GM12878 (cell line): Measurements from ENCODE around the gene LRIT3. TPM values are rescaled to one million over a fixed set of nuclear protein-coding genes. Genes with fewer than 3 reads are reported as not detected.

Experiments used
- ATAC-seq: fragments of 200-7000 bp; cut with Tn5 transposase; 3 replicates; pipeline ENCODE4 v1.9.1; 2020; ENCODE audit warnings: mild to moderate bottlenecking, moderate library complexity
- BruUV-seq: library from RNA; stranded (reverse); fragments of 400-500 nt; replicated peaks from 2 replicates; lab custom pipeline; 2021; lab: Mats Ljungman, UMichigan
- CTCF ChIA-PET: fragments of 300-600 bp; sonication (Branson Sonifier 250); formaldehyde crosslinking; extraction: SDS; loops from one replicate; lab custom pipeline; 2021; ENCODE audit warnings: inconsistent platforms; lab: Yijun Ruan, JAX
- POLR2A ChIA-PET: fragments of 350-600 bp; formaldehyde crosslinking; extraction: SDS; loops from one replicate; lab custom pipeline; 2021; ENCODE audit warnings: inconsistent platforms; lab: Charles Lee
- RAD21 ChIA-PET: fragments of 300-600 bp; sonication (Branson Sonifier 250); formaldehyde crosslinking; loops from one replicate; lab custom pipeline; 2023; ENCODE audit warnings: antibody characterized with exemption; ENCODE audit not compliant: unreplicated experiment; lab: Charles Lee
- SMC1A ChIA-PET: fragments of 300-600 bp; sonication (Branson Sonifier 250); formaldehyde crosslinking; loops from one replicate; lab custom pipeline; 2023; ENCODE audit not compliant: unreplicated experiment, uncharacterized antibody; lab: Charles Lee
- DNase-seq: peaks from one replicate; pipeline ENCODE4 v3.0.0-alpha.2; 2011; ENCODE audit warnings: low read depth, low spot score
- FAIRE-seq: peaks from 3 replicates; lab custom pipeline; 2011; peaks lifted over from hg19 to GRCh38; lab: Jason Lieb, UNC
- H2AFZ ChIP-seq: 2 replicates; pipeline ENCODE4 v1.6.0; 2011; ENCODE audit warnings: low read depth, low read length, control low read depth; ENCODE audit not compliant: control insufficient read depth
- H3K27ac ChIP-seq: 2 replicates; pipeline ENCODE4 v1.5.1; 2011; ENCODE audit warnings: control low read depth; ENCODE audit not compliant: control insufficient read depth, insufficient read depth
- H3K27me3 ChIP-seq, 2 experiments: replicated peaks in 1 of 2; 2 replicates each; pipeline versions ENCODE4 v1.6.0 to v1.6.1; 2011; ENCODE audit warnings: low read length in 1 of 2; ENCODE audit not compliant: control insufficient read depth in 2 of 2, insufficient read depth in 2 of 2
- H3K36me3 ChIP-seq, 2 experiments: 2 replicates each; pipeline ENCODE4 v1.5.1; 2011; ENCODE audit warnings: low read length in 1 of 2; ENCODE audit not compliant: control insufficient read depth in 2 of 2, insufficient read depth in 2 of 2
- H3K4me1 ChIP-seq: 2 replicates; pipeline ENCODE4 v1.6.1; 2011; ENCODE audit warnings: mild to moderate bottlenecking, low read length, moderate library complexity, mixed read lengths; ENCODE audit not compliant: control insufficient read depth, insufficient read depth
- H3K4me2 ChIP-seq: 2 replicates; pipeline ENCODE4 v1.6.0; 2011; ENCODE audit warnings: control low read depth; ENCODE audit not compliant: control insufficient read depth, insufficient read depth
- H3K4me3 ChIP-seq: fragments of 200-600 bp; sonication (generic); 2 replicates; pipeline ENCODE4 v1.5.1; 2016
- H3K79me2 ChIP-seq: 2 replicates; pipeline ENCODE4 v1.6.0; 2011; ENCODE audit warnings: low read length; ENCODE audit not compliant: control insufficient read depth, insufficient read depth
- H3K9ac ChIP-seq: 2 replicates; pipeline ENCODE4 v1.8.0; 2011; ENCODE audit warnings: low read length, control low read depth, mixed read lengths; ENCODE audit not compliant: control insufficient read depth, insufficient read depth
- H3K9me3 ChIP-seq: replicated peaks from 3 replicates; pipeline ENCODE4 v1.5.1; 2011; ENCODE audit warnings: mild to moderate bottlenecking, low read length; ENCODE audit not compliant: control insufficient read depth, insufficient read depth
- H4K20me1 ChIP-seq: 2 replicates; pipeline ENCODE4 v1.6.0; 2011; ENCODE audit not compliant: control insufficient read depth, insufficient read depth
- CTCF ChIP-seq, 3 experiments: IDR thresholded peaks in 2 of 3; conservative IDR thresholded peaks in 1 of 3; 2 replicates each; pipeline ENCODE4 v1.5.1; 2011; ENCODE audit warnings: low read depth in 3 of 3, low read length in 3 of 3, mild to moderate bottlenecking in 3 of 3, control low read depth in 2 of 3, moderate library complexity in 2 of 3, inconsistent platforms in 1 of 3, mixed read lengths in 1 of 3; ENCODE audit not compliant: control insufficient read depth in 2 of 3, insufficient read depth in 1 of 3; ENCODE audit errors: extremely low read depth in 1 of 3
- IRF3 ChIP-seq: fragments of 450-650 bp; IDR thresholded peaks from 2 replicates; pipeline ENCODE4 v1.6.1; 2014; ENCODE audit warnings: mild to moderate bottlenecking
- RAD21 ChIP-seq: IDR thresholded peaks from 2 replicates; pipeline ENCODE4 v1.6.1; 2011; ENCODE audit warnings: mild to moderate bottlenecking, low read depth, low read length, moderate library complexity; ENCODE audit not compliant: insufficient read depth
- SMC3 ChIP-seq: IDR thresholded peaks from 2 replicates; pipeline ENCODE4 v1.6.1; 2011; ENCODE audit warnings: low read length, improper control_type of control experiment, borderline replicate concordance
- YY1 ChIP-seq: IDR thresholded peaks from 2 replicates; pipeline ENCODE4 v1.6.1; 2011; ENCODE audit warnings: low read depth, mild to moderate bottlenecking, low read length
- ZNF384 ChIP-seq: IDR thresholded peaks from 2 replicates; pipeline ENCODE4 v1.6.1; 2012; ENCODE audit warnings: low read depth, mild to moderate bottlenecking, low read length, improper control_type of control experiment, borderline replicate concordance
- WGBS: methylation state at CpG from one replicate; pipeline ENCODE4 v1.1.6; 2016; ENCODE audit warnings: low lambda C conversion rate; ENCODE audit not compliant: insufficient replicate concordance, insufficient coverage; ENCODE audit errors: missing lambda C conversion rate; 5-methylcytosine and 5-hydroxymethylcytosine counted together
- in situ Hi-C: fragments of 300-500 bp; cut with MboI; formaldehyde crosslinking; loops from 9 replicates; pipeline ENCODE4 v1.14.3; 2018; ENCODE audit warnings: mixed read lengths
- intact Hi-C: fragments of 100-400 bp; cut with micrococcal nuclease; formaldehyde crosslinking; loops from one replicate; pipeline ENCODE4 v1.14.2; 2022; ENCODE audit not compliant: unreplicated experiment
- polyA plus RNA-seq, 11 experiments: library from polyadenylated mRNA; depleted of rRNA in 4 of 11; unstranded in 6 of 11; stranded (reverse) in 5 of 11; fragments of >200 nt; fragmentation: Nextera tagmentation in 4 of 11; fragmentation: Illumina TruSeq in 1 of 11; extraction: Ambion mirVana in 4 of 11; extraction: Trizol in 1 of 11; gene quantifications; 1 replicate in 1 of 11; 2 replicates in 10 of 11; pipeline versions ENCODE4 v1.2.1 to v1.2.3, GENCODE V29; 2011 to 2016; ENCODE audit warnings: inconsistent platforms in 2 of 11, missing spikeins in 2 of 11, low read depth in 1 of 11
- total RNA-seq, 4 experiments: library from RNA; depleted of rRNA in 3 of 4; stranded (reverse); fragments of >200 nt in 3 of 4; fragmentation: Illumina TruSeq in 1 of 4; extraction: Trizol in 1 of 4; gene quantifications; 2 replicates each; pipeline versions ENCODE4 v1.2.1 to v1.2.3, GENCODE V29; 2013 to 2021

Gene LRIT3
- total and polyA plus RNA-seq, 10 of the 15 experiments (the other 5 are each of a cell fraction or from before 2014, with no cell fraction given): 0.04 to 0.20 (median 0.10) TPM; not detected in 6

GRCh38 chr4:109803924-109804571, 43.9 kb upstream of the LRIT3 start:
- Histone ChIP-seq H3K4me3 (no peak overlapping the region), H3K4me2 (no peak overlapping the region), H4K20me1 (no peaks in the 10 kb centered on the region), H3K9ac (no peak overlapping the region), H3K27ac (no peak overlapping the region)
- ATAC-seq (peak; percentile 94), FAIRE-seq (peak; percentile 27)
- intact Hi-C loops: loop anchor here (1.0 kb wide), 2 partner anchors 102 to 382 kb away; no protein-coding TSS in a partner anchor
- BruUV-seq: no TSS peak
- ChIA-PET CTCF (interaction anchor here (0.6 to 2.1 kb wide), 19 partner anchors 13 to 386 kb away, joined by 3 to 7 read pairs (median 4); partner anchors contain the start of gene CASP6), RAD21 (interaction anchor here (0.8 to 1.3 kb wide), 7 partner anchors 23 to 381 kb away, joined by 3 to 6 read pairs (median 3); partner anchors contain the start of genes CASP6 and MCUB)
- WGBS: 0% methylated on average over 4 of the region's 4 CpGs
- TF ChIP-seq RAD21: peak; percentile 70
- TF ChIP-seq IRF3: no peak
- peak; percentile 68; the same call in 1 of the 2 replicates for TF ChIP-seq SMC3
- peak; percentile 50 to 67 (median 53); a peak in 5 of 6 replicates for TF ChIP-seq CTCF (IDR thresholded peaks at IDR 0.05 in 2 of 3, conservative IDR thresholded peaks at IDR 0.05 in 1 of 3; ENCODE audit: control insufficient read depth in 2 of 3, extremely low read depth in 1 of 3, insufficient read depth in 1 of 3, low read depth in 3 of 3, low read length in 3 of 3)
- no peak for TF ChIP-seq ZNF384
- 0 out of 2 replicates have a peak, but pooled peaks have one; percentile 20 for TF ChIP-seq YY1
- TF ChIP-seq, all 136 proteins: peak for 4
- H3K36me3 ChIP-seq: no peaks in the 10 kb centered on the region
- peaks cover 0 to 2% of the 10 kb centered on the region in 2 experiments; a peak in 1 of 4 replicates for H3K27me3 ChIP-seq
- ChIA-PET POLR2A (interaction anchor here (0.5 kb wide), 1 partner anchor 244 kb away, joined by 3 read pairs; no protein-coding TSS in a partner anchor), SMC1A (interaction anchor here (0.7 to 1.5 kb wide), 11 partner anchors 23 to 385 kb away, joined by 3 to 9 read pairs (median 4); partner anchors contain the start of gene SEC24B)
- H2AFZ ChIP-seq: no peak overlapping the region
- H3K4me1 ChIP-seq: no peaks in the 10 kb centered on the region
- no peaks in the 10 kb centered on the region for H3K9me3 ChIP-seq
- peak; percentile 7 for DNase-seq
- no peaks in the 10 kb centered on the region for H3K79me2 ChIP-seq
- in situ Hi-C loops: no loop called here
